Measurements from ENCODE around the gene PPP2R5A.
A peak's percentile ranks its signal among the peaks of the same experiment; 100 is the strongest.
"Not testable (repeated sequence)": the region's sequence is repeated elsewhere in the genome, so short reads cannot be mapped to it uniquely, and the experiment has no call there.

The PPP2R5A gene

GRCh38 chr1:212269306-212269705 is 15.9 kb upstream of the PPP2R5A start:
- FAIRE-seq = no peak

- no peak for FAIRE-seq
Observed at GRCh38 chr1:212270564-212270963, 14.6 kb upstream of the PPP2R5A start.

- no peak for FAIRE-seq
Observed at GRCh38 chr1:212271234-212271633, 14.0 kb upstream of the PPP2R5A start.

GRCh38 chr1:212271823-212272485 is 13.3 kb upstream of the PPP2R5A start:
- FAIRE-seq = no peak

- no peak for FAIRE-seq
Observed at GRCh38 chr1:212281590-212281989, 3.6 kb upstream of the PPP2R5A start.

- FAIRE-seq = no peak
Observed at GRCh38 chr1:212283741-212284140, 1.5 kb upstream of the PPP2R5A start.

GRCh38 chr1:212284332-212284743 is 872 bp upstream of the PPP2R5A start:
- FAIRE-seq = no peak

GRCh38 chr1:212285685-212286555 is 710 bp downstream of the PPP2R5A start:
- FAIRE-seq = no peak

- no peak for FAIRE-seq
Observed at GRCh38 chr1:212286556-212287131, 1.4 kb downstream of the PPP2R5A start.

- FAIRE-seq = no peak
Observed at GRCh38 chr1:212287261-212287895, 2.2 kb downstream of the PPP2R5A start.

GRCh38 chr1:212287995-212288394 is 2.8 kb downstream of the PPP2R5A start:
- not testable (repeated sequence) for FAIRE-seq

- FAIRE-seq = no peak
Observed at GRCh38 chr1:212288615-212289014, 3.4 kb downstream of the PPP2R5A start.

- peak; percentile 9 for FAIRE-seq
Observed at GRCh38 chr1:212289262-212290077, 4.3 kb downstream of the PPP2R5A start.

- peak; percentile 61 for FAIRE-seq
Observed at GRCh38 chr1:212290608-212291007, 5.4 kb downstream of the PPP2R5A start.

GRCh38 chr1:212291505-212292134 is 6.4 kb downstream of the PPP2R5A start:
- peak; percentile 96 for FAIRE-seq

GRCh38 chr1:212292250-212293105 is 7.3 kb downstream of the PPP2R5A start:
- FAIRE-seq = no peak

- peak; percentile 85 for FAIRE-seq
Observed at GRCh38 chr1:212293579-212293978, 8.4 kb downstream of the PPP2R5A start.

- FAIRE-seq = no peak
Observed at GRCh38 chr1:212294983-212295382, 9.8 kb downstream of the PPP2R5A start.

- no peak for FAIRE-seq
Observed at GRCh38 chr1:212295579-212295978, 10.4 kb downstream of the PPP2R5A start.

- FAIRE-seq = no peak
Observed at GRCh38 chr1:212297338-212297737, 12.1 kb downstream of the PPP2R5A start.

- no peak for FAIRE-seq
Observed at GRCh38 chr1:212301580-212301979, 16.4 kb downstream of the PPP2R5A start.

All from islet of Langerhans (tissue), 1 donor.